HG02981 (cell line): Measurements from ENCODE around the gene TCF12.

Experiments
- ATAC-seq: cut with Tn5 transposase; IDR thresholded peaks from one replicate; pipeline ENCODE4 v1.9.1; 2021; ENCODE audit warnings: mild to moderate bottlenecking, moderate library complexity; ENCODE audit not compliant: unreplicated experiment

Gene TCF12

GRCh38 chr15:57044072-57044702 is 125.7 kb downstream of the TCF12 start:
- no peak for ATAC-seq

- no peak for ATAC-seq
Measured at GRCh38 chr15:57044970-57045369, 126.5 kb downstream of the TCF12 start.

GRCh38 chr15:57045741-57046382 is 127.4 kb downstream of the TCF12 start:
- ATAC-seq, result peak; percentile 94

- no peak for ATAC-seq
Measured at GRCh38 chr15:57048930-57049549, 130.6 kb downstream of the TCF12 start.

GRCh38 chr15:57053470-57053869 is 135.0 kb downstream of the TCF12 start:
- no peak for ATAC-seq

- no peak for ATAC-seq
Measured at GRCh38 chr15:57054204-57054750, 135.8 kb downstream of the TCF12 start.

- no peak for ATAC-seq
Measured at GRCh38 chr15:57056357-57056756, 137.9 kb downstream of the TCF12 start.

GRCh38 chr15:57057134-57057930 is 138.9 kb downstream of the TCF12 start:
- ATAC-seq, result no peak

- ATAC-seq, result no peak
Measured at GRCh38 chr15:57059026-57059660, 140.7 kb downstream of the TCF12 start.

GRCh38 chr15:57060799-57061198 is 142.4 kb downstream of the TCF12 start:
- ATAC-seq, result no peak

GRCh38 chr15:57061281-57061680 is 142.8 kb downstream of the TCF12 start:
- no peak for ATAC-seq

GRCh38 chr15:57061696-57062095 is 143.3 kb downstream of the TCF12 start:
- ATAC-seq, result no peak

- ATAC-seq, result no peak
Measured at GRCh38 chr15:57064033-57064432, 145.6 kb downstream of the TCF12 start.

GRCh38 chr15:57069423-57069822 is 151.0 kb downstream of the TCF12 start:
- no peak for ATAC-seq

GRCh38 chr15:57070674-57071073 is 152.2 kb downstream of the TCF12 start:
- ATAC-seq, result no peak

GRCh38 chr15:57079446-57079845 is 161.0 kb downstream of the TCF12 start:
- ATAC-seq, result no peak

GRCh38 chr15:57079931-57080620 is 161.6 kb downstream of the TCF12 start:
- ATAC-seq, result no peak

- no peak for ATAC-seq
Measured at GRCh38 chr15:57082054-57082728, 163.7 kb downstream of the TCF12 start.

- ATAC-seq, result no peak
Measured at GRCh38 chr15:57084192-57084591, 165.7 kb downstream of the TCF12 start.

GRCh38 chr15:57085267-57085666 is 166.8 kb downstream of the TCF12 start:
- no peak for ATAC-seq
